ENCODE measurements around the gene NFAT5.

- TF ChIP-seq, protein P1, sequence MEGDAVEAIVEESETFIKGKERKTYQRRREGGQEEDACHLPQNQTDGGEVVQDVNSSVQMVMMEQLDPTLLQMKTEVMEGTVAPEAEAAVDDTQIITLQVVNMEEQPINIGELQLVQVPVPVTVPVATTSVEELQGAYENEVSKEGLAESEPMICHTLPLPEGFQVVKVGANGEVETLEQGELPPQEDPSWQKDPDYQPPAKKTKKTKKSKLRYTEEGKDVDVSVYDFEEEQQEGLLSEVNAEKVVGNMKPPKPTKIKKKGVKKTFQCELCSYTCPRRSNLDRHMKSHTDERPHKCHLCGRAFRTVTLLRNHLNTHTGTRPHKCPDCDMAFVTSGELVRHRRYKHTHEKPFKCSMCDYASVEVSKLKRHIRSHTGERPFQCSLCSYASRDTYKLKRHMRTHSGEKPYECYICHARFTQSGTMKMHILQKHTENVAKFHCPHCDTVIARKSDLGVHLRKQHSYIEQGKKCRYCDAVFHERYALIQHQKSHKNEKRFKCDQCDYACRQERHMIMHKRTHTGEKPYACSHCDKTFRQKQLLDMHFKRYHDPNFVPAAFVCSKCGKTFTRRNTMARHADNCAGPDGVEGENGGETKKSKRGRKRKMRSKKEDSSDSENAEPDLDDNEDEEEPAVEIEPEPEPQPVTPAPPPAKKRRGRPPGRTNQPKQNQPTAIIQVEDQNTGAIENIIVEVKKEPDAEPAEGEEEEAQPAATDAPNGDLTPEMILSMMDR (conservative IDR thresholded peaks at IDR 0.05) = no peak
- TF ChIP-seq EZH2 (IDR thresholded peaks at IDR 0.05; ENCODE audit: low read depth) = no peak
These were observed 3.9 kb upstream of the NFAT5 start for GRCh38 chr16:69561901-69562300.

Data from PC-9 (cell line).